GM18870 (cell line): ENCODE data around the gene CCL17.
"Not testable (repeated sequence)": the region's sequence is repeated elsewhere in the genome, so short reads cannot be mapped to it uniquely, and the experiment has no call there.

Experiments used
- ATAC-seq: cut with Tn5 transposase; IDR thresholded peaks from one replicate; pipeline ENCODE4 v1.9.1; 2021; ENCODE audit warnings: moderate library complexity; ENCODE audit not compliant: unreplicated experiment

Gene CCL17

DNA sequence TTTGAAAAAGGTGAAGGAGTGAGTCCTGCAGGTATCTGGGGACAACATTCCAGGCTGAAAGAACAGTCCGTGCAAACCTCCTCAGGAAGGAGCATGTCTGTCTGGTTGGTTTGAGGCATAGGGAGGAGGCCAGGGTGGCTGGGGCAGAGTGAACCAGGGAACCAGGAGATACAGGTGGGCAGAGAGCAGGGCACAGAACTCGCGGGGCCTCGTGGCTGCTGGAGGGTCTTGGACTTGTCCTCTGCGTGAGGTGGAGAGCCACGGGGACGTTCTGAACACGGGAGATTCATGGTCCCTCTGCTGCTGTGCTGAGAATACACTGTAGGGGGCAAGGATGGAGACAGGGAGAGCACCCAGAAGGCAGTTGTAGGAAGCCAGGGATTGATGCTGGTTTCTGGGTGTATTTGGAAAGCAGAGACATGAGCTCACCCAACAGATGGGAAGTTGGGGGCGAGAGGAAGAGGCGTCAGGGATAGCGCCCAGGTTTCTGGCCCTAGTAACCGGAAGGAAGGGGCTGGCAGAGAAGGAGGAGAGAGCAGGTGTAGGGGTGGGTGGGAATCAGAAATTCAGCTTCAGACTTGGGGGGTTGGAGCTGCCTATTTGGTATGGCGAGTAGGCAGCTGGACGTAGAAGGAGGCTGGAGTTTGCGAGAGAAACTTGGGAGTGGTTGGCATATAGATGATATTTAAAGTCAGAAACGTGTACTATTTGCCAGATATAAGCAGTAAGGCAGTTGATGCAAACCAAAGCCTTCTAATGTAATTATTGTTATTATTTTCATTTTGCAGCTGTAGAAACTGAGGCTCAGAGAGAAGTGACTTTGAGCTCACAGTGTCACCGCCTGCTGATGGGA lies at the start of gene CCL17:
TSS of gene CCL17 (plus strand) at position 803 of the 853 bp plus-strand sequence. CDS start 9,166 bp downstream, outside the sequence.
- no peak for ATAC-seq

DNA sequence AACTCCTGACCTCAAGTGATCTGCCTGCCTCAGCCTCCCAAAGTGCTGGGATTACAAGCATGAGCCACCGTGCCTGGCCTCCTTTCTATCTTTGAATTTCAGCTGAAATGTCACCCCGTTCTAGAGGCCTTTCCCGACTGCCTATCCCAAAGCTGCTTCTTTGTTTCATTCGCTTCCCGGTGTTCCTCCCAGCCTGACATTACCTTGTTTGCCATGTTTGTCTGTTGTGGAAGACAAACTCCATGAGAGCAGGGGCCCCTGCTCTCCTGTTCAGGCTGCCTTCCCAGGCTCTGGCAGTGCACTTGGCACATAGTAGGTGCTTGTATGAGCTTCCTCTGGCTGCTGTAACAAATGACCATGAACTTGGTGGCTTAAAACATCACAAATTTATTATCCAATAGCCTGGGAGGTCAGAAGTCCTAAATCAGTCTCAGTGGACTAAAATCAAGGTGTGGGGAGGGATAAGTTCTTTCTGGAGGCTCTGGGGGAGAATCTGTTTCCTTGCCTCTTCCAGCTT lies 48.6 kb upstream of the CCL17 start:
- no peak for ATAC-seq

DNA sequence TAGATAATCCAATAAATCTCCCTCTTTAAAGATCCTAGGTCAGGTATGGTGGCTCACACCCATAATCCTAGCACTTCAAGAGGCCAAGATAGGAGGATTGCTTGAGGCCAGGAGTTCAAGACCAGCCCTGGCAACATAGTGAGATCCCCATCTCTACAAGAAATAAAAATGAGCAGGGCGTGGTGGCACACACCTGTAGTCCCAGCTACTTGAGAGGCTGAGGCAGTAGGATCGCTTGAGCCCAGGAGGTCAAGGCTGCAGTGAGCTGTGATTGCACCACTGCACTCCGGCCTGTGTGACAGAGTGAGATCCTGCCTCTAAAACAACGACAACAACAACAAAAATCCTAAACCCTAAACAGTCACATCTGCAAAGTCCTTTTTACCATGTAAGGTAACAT lies 48.0 kb upstream of the CCL17 start:
- no peak for ATAC-seq

DNA sequence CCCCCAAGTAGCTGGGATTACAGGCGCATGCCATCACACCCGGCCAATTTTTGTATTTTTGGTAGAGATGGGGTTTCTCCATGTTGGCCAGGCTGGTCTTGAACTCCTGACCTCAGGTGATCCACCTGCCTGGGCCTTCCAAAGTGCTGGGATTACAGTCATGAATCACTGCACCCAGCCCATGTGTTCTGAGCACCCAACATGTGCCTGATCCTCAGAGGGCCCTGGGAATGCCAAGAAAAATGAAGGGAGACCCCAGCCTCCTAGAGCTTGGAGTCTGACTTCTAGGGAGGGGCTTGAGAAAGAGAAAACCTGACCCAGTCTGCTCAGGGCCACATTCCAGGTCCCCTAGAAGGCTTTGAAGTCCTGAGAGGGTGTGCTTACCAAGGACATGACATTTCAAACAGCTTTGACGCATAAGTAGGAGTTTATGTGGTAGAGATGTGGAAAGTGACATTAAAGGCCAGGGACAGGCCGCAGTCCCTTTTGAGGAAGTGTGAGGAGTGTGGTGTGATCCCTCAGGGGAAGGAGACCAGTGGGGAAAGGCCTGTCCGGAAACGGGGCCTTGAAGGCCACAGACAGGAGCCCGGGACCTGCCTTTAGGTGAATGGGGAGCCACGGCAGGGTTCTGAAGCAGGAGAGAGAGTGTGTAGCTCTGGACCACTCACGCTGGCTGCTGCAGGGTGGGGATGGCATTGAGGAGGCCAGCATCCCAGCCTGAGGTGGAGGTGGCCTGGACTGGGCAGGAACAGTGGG lies 47.1 kb upstream of the CCL17 start:
- no peak for ATAC-seq

DNA sequence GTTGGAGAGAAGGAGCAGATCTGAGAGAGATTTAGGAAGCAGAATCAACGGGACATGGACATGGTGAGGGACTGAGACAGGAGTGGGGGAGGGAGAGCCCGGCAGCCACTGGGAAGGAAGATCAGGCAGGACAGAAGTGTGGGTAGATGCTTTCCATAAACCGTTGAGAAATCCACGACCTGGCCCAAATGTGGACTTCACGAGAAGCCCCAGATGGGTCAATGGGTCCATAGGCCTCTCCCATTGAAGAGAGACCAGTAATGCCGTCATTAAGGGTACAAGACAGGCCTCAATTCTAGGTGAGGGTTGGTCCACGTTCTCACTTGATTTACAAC lies 46.5 kb upstream of the CCL17 start:
- ATAC-seq, result no peak

DNA sequence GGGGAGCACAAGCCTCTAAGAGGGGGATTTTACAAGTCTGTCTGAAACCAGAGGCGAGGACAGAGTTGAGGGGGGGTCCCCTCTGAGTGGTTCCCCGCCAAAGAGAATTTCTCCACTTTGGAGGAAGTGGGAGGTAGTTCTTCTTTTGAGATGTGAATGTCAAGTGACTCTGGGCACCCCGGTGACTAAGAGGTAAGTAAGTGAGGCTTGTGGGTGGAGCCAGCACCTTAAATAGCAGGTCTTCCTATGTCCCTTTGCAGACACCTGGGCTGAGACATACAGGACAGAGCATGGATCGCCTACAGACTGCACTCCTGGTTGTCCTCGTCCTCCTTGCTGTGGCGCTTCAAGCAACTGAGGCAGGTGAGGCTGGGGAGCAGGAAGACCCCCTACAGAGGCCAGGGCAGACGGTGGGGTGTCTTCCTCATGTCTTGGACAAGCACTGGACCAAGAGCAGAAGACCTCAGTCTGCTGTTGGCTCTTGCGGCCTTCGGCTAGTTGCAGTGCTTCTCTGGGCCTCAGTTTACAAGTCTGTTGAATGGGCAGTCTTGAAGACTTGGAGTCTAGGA lies 46.0 kb upstream of the CCL17 start, which contains the start of gene CCL22:
TSS of gene CCL22 (plus strand) at position 257 of the 569 bp plus-strand sequence. CDS start at position 291, 34 bp downstream.
- no peak for ATAC-seq

DNA sequence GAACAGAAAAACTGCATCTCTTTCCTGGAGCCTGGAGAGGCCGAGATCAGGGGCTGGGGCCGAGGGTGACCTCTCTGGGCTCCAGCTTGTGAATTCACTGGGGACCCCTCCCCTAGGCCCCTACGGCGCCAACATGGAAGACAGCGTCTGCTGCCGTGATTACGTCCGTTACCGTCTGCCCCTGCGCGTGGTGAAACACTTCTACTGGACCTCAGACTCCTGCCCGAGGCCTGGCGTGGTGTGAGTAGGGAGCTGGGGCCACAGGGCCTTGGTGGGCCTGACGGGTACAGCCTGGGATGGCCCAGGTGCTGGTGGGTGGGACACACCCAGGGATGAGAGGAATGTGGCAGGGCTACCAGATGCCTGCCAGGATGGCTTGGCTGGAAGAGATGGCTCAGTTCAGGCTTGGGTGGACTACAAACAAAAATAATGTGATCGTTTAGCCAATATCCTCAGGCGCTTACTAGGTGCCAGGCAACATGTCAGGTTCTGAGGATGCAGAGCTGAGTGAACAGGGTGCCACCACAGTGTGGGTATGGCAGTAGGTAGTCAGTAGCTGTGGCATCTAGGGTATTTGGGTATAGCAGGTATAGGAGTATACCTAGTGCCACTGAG lies 44.1 kb upstream of the CCL17 start:
- no peak for ATAC-seq

DNA sequence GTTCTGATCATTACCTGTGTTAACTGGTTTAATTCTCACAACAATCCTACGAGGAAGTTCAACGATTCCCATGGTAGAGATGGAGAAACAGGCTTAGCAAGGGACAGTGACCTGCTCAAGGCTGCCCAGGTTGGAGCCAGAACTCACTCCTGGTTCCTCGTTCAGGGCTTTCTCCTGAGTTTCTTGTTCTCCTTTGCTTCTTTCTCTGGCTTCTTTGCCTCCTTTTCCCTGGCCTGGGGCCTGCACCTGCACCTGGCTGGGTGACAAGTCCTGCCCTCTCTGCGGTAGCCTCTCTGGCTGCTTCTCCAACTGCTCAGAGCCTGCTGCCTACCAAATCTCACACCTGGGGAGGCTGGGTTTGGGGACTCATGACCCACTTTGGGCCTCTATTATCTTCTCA lies 43.2 kb upstream of the CCL17 start:
- ATAC-seq, result no peak

DNA sequence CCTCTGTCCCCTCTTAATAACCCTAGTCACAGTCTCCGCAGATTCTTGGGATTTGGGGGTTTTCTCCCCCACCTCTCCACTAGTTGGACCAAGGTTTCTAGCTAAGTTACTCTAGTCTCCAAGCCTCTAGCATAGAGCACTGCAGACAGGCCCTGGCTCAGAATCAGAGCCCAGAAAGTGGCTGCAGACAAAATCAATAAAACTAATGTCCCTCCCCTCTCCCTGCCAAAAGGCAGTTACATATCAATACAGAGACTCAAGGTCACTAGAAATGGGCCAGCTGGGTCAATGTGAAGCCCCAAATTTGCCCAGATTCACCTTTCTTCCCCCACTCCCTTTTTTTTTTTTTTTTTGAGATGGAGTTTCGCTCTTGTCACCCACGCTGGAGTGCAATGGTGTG lies 40.4 kb upstream of the CCL17 start:
- no peak for ATAC-seq

DNA sequence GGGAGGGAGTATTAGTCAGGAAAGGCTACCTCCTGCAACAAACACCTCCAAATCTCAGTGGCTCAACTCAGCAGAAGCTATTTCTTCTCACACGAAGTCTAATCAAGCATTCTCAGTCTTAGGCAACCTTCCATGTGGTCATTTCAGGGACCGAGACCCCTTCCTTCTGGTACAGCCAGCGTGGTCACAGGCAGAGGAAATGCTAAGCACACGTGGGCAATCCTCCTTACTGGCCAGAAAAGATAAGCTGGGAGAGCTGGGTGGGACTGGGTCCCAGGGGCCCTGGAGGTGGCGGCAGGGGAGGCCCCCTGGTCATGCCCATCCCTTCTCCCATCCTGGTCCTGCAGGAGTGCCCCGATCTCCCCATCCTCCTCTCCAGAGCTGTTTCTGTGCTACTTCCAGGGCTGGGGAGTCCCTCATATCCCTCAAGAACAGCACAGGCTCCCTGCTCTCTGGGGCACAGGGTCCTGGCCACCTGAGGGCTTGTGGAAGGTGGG lies 38.0 kb upstream of the CCL17 start:
- ATAC-seq, result no peak

DNA sequence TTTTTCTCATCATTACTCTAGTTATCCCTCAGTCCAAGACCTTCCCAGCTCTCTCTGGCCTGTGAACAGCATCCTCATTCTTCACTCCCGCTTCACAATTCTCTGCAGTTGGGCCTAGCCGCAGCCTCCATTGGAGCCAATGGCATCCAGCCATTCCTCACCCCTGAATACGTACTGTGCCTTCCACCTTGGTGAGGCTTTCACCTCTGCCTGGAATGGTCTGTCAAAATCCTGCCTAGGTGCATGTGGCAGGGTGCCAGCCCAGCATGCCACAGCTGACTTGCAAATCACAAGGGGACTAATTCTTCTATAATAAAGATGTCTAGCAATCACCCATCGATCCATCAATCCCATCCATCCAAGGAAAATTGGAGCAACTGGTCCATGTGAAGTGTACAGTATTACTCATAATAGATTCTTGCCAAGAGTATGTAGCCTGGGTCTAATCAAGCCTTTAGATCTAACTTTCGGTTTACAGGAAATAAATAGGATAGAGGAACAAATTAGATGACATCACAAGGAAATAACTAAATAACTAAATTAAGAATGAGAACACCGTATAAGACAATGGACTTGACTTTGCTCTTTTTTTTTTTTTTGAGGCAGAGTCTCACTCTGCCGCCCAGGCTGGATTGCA lies 37.3 kb upstream of the CCL17 start:
- ATAC-seq, result no peak

DNA sequence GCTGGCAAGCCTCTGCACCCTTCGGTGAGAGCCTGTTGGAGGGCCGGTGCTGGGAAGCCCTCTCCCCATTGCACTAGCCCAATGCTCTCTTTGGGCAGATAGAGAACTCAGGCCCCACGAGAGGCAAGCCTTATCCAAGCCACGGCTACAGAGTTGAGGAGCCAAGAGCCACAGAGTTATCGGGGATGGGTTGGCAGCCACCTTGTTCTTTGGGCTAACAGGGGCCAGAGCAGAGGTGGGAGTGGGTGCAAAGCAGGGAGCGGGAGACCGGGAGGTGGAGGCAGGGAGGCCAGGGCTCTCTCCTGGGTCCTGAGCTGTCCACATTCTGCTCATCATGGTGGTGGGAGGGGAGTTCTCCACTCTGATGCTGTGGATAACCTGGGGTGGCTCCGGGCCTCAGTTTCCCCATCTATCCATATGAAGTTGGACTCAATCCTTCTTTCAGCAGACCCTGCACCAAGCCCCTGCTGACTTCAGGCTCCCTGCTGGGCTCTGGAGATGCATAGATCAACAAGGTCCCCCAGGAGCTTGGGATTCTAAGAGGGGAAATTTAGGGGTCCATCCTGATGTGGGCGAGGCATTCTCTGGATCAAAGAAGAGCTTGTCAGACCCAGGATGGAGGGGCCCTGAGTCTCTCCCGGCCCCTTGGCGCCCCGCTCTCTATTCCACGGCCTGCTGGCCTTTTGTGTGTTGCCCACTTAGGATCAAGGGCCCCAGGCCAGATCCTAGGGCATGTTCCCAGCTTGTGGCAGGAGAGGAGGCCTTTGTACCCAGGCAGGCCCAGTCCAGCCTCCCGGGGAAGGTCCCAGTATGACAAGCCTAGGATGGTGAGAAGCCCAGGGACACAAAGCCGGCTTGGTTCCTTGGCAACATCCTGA lies 32.8 kb upstream of the CCL17 start:
- ATAC-seq, result no peak

DNA sequence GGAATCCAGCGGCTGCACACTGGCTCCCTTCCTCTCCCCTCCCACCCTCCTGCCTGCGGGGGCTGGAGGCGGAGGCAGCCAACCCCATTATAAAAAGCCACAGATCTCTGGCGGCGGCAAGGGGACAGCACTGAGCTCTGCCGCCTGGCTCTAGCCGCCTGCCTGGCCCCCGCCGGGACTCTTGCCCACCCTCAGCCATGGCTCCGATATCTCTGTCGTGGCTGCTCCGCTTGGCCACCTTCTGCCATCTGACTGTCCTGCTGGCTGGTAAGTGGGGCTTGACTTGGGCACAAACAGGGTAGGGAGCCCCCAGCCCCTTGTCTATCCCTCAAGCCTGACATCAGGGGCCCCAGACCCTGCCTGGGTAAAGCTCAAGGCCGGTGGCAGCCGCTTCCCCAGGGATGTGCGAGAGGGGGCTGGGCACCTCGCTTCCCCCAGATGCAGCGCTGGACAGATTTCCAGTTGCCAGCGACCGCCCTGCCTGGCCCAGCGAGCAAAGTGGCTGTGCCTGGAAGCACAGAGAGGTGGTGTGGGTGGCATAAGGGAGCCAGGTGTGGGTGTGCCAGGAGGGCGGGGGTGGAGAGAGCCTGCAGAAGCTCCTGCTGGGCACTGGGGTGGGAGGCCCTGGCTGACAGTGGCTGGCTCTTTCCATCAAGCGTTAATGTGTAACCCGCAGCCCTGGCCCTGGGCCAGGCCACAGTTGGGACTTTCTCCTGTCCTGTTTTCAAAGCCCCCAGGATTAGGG lies 32.0 kb upstream of the CCL17 start, which contains the start of gene CX3CL1:
TSS of gene CX3CL1 (plus strand) at position 119 of the 745 bp plus-strand sequence. CDS start at position 198, 79 bp downstream.
- no peak for ATAC-seq

DNA sequence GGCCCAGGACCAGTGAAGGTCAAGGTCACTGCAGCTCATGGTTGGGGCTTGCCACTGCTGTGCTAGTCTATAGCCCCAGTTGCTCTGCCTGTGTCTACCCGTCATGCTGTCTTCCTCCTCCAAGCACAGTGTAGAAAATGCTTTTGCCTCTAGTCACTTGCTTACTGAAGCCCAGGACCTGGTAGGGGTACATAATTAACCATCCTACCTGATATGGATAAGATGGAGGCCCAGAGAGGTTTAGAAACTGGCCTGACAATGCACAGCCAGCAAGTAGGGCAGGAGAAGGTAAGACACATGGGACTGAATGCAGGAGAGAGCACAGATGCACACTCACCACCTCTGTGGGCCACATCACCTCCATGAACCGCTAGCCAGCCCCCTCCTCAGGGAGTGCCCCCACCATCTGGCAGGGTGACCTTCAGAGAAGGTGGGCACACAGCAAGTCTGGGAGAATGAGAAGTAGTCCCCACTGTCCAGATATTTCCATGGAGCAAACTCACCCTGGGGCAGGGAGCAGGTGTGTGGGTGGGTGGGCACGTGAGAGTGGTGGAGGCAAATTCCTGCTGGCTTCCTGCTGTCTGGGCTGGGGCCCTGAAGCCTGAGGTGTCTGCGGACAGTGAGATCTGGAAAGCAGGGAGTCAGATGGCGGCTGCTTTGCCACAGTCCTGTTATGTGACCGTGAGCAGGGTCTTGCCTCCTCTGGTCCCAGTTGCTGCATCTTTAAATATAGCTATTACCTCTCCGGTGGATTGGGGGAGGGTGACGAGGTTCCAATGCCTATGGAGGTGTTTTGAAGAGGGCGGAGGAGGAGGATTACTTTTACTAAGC lies 31.2 kb upstream of the CCL17 start:
- no peak for ATAC-seq

DNA sequence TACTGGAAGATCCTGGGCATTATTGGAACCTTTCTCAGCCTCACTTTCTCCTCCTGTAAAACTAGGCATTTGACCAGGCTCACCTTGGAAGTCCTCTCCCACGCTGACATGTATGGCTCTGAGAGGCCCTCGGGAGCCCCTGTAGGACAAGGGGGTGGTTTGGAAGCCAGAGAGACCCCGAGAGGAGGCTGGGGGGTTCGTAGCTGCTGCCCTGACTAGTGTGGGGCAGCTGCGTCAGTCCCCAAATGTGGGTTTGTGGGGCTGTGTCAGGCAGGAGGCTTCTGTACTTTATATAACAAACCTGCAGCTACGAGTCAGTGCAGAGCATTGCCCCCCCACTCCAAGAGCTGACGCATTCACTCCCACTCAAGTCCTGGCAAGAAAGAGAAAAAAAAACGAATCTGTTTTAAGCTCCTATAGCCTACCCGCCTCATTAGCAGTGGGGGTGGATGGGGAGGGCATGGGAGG lies 30.5 kb upstream of the CCL17 start:
- no peak for ATAC-seq

DNA sequence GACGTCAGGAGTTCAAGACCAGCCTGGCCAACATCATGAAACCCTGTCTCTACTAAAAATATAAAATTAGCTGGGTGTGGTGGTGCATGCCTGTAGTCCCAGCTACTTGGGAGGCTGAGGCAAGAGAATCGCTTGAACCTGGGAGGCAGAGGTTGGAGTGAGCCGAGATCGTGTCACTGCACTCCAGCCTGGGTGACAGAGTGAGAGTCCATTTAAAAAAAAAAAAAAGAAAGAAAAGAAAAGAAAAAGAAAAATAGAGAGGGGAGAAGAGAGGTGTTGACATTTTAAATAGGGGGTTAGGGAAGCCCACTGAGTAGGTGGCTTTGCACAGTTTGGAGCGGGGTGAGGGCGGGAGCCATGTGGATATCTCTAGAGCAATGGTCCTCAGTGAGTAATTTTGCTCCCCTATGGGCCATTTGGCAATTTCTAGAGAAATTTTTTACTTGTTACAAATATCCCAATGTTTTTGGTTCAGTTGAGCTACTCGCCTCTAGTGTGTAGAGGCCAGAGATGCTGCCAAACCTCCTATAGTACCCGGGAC lies 29.6 kb upstream of the CCL17 start:
- ATAC-seq, result not testable (repeated sequence)

DNA sequence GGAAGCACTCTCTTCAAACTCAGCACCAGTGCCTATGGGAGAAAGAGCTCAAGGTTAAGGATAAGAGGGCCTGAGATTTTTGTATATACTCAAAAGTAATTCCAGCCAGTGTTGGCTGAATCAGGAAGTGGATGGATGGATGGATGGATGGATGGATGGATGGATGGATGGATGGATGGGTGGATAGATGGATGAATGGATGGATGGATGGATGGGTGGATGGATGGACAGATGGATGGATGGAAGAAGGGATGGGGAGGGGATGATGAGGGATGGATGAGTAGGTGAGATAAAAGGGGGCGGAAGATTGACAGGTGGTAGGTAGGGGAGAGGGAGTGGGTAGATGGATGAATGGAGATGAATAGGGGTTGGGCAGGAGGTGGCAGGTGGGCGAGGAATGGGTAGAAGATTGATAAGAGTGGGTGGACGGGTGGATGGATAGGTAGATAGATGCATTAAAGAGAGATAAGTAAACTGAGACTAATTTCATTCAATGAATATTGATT lies 28.2 kb upstream of the CCL17 start:
- ATAC-seq, result no peak
